Endothelial cell of umbilical vein (primary cell): Measurements from ENCODE around the gene ZNF670.

ENCODE experiments used
- CTCF ChIP-seq, 2 donors: IDR thresholded peaks; 1 replicate in 1 of 2; 2 replicates in 1 of 2; pipeline ENCODE4 v1.5.1; 2011; ENCODE audit warnings: low read length in 2 of 2, mild to moderate bottlenecking in 2 of 2, moderate library complexity in 2 of 2, control low read depth in 1 of 2, inconsistent platforms in 1 of 2, low read depth in 1 of 2; ENCODE audit not compliant: insufficient read depth in 1 of 2; ENCODE audit errors: extremely low read depth in 1 of 2
- POLR2A ChIP-seq: IDR thresholded peaks from 2 replicates; pipeline ENCODE4 v1.6.1; 2012; ENCODE audit warnings: low read depth, mild to moderate bottlenecking, control low read depth, low read length

- TF ChIP-seq CTCF (IDR thresholded peaks at IDR 0.05; ENCODE audit: extremely low read depth in 1 of 2, insufficient read depth in 1 of 2, low read depth in 1 of 2, low read length in 2 of 2): no peak
- no peak for TF ChIP-seq POLR2A
Observed at GRCh38 chr1:247056071-247056470, 22.5 kb downstream of the ZNF670 start.
